GM21825 (cell line): ENCODE results near the gene CDHR2.

Source experiments
- ATAC-seq: cut with Tn5 transposase; IDR thresholded peaks from one replicate; pipeline ENCODE4 v1.9.1; 2021; ENCODE audit warnings: mild to moderate bottlenecking, moderate library complexity; ENCODE audit not compliant: unreplicated experiment

Gene CDHR2

GRCh38 chr5:176618783-176619182 is 69.6 kb downstream of the CDHR2 start:
- no peak for ATAC-seq

GRCh38 chr5:176619203-176619568 is 70.0 kb downstream of the CDHR2 start:
- ATAC-seq, result peak; percentile 78

- ATAC-seq, result no peak
Measured at GRCh38 chr5:176619569-176620332, 70.6 kb downstream of the CDHR2 start.

- ATAC-seq, result no peak
Measured at GRCh38 chr5:176620333-176620981, 71.3 kb downstream of the CDHR2 start.

- no peak for ATAC-seq
Measured at GRCh38 chr5:176621661-176622079, 72.5 kb downstream of the CDHR2 start.

- no peak for ATAC-seq
Measured at GRCh38 chr5:176624142-176624541, 75.0 kb downstream of the CDHR2 start.

- ATAC-seq, result no peak
Measured at GRCh38 chr5:176624938-176625337, 75.8 kb downstream of the CDHR2 start.

GRCh38 chr5:176625512-176625911 is 76.4 kb downstream of the CDHR2 start:
- ATAC-seq, result no peak

GRCh38 chr5:176625966-176626875 is 77.1 kb downstream of the CDHR2 start:
- ATAC-seq, result no peak

- ATAC-seq, result no peak
Measured at GRCh38 chr5:176626876-176627236, 77.7 kb downstream of the CDHR2 start.

GRCh38 chr5:176627582-176627981 is 78.4 kb downstream of the CDHR2 start:
- ATAC-seq, result no peak

GRCh38 chr5:176628406-176629228 is 79.5 kb downstream of the CDHR2 start:
- ATAC-seq, result no peak

- no peak for ATAC-seq
Measured at GRCh38 chr5:176629317-176629852, 80.2 kb downstream of the CDHR2 start.

- ATAC-seq, result peak; percentile 58
Measured at GRCh38 chr5:176629853-176630680, 80.9 kb downstream of the CDHR2 start, which contains the start of the genes EIF4E1B and SNCB. TSS of gene EIF4E1B (plus strand) at chr5:176630675. CDS start at chr5:176642788, 12,113 bp downstream. TSS of gene SNCB (minus strand) at chr5:176630534. CDS start at chr5:176629654, 880 bp downstream.

GRCh38 chr5:176630681-176631222 is 81.6 kb downstream of the CDHR2 start:
- ATAC-seq, result no peak

- ATAC-seq, result no peak
Measured at GRCh38 chr5:176631383-176632200, 82.5 kb downstream of the CDHR2 start.

- no peak for ATAC-seq
Measured at GRCh38 chr5:176632745-176633144, 83.6 kb downstream of the CDHR2 start.

GRCh38 chr5:176633598-176633997 is 84.5 kb downstream of the CDHR2 start:
- no peak for ATAC-seq
